CD8-positive, alpha-beta memory T cell (primary cell): ENCODE measurements around the gene APOA4. TPM values are rescaled to one million over a fixed set of nuclear protein-coding genes. Genes with fewer than 3 reads are reported as not detected.

Source experiments
- CTCF ChIA-PET: fragments of 350-600 bp; sonication (Branson Sonifier 250); formaldehyde crosslinking; loops from one replicate; lab custom pipeline; 2021; ENCODE audit warnings: antibody characterized with exemption; lab: Charles Lee
- POLR2A ChIA-PET: fragments of 350-600 bp; sonication (Branson Sonifier 250); formaldehyde crosslinking; loops from one replicate; lab custom pipeline; 2021; ENCODE audit warnings: antibody characterized with exemption; lab: Charles Lee
- DNase-seq, 5 donors: peaks; one replicate each; pipeline versions ENCODE4 v3.0.0 to v3.0.0-alpha.2; 2020 to 2022; ENCODE audit warnings: mixed read lengths in 1 of 5
- H3K27ac ChIP-seq: one replicate; pipeline ENCODE4 v1.7.0; 2013; ENCODE audit warnings: low read depth, mild to moderate bottlenecking, low read length, moderate library complexity
- H3K27me3 ChIP-seq: 2 replicates; pipeline ENCODE4 v1.7.0; 2013; ENCODE audit warnings: low read length, mild to moderate bottlenecking; ENCODE audit not compliant: insufficient read depth, poor library complexity, severe bottlenecking
- H3K36me3 ChIP-seq: 2 replicates; pipeline ENCODE4 v1.7.0; 2013; ENCODE audit warnings: mild to moderate bottlenecking, low read length, moderate library complexity; ENCODE audit not compliant: insufficient read depth
- H3K4me1 ChIP-seq: 2 replicates; pipeline ENCODE4 v1.7.0; 2013; ENCODE audit warnings: mild to moderate bottlenecking, low read length, moderate library complexity; ENCODE audit not compliant: insufficient read depth
- H3K4me3 ChIP-seq: 2 replicates; pipeline ENCODE4 v1.7.0; 2013; ENCODE audit warnings: mild to moderate bottlenecking, low read length
- H3K9me3 ChIP-seq: 2 replicates; pipeline ENCODE4 v1.7.0; 2013; ENCODE audit warnings: mild to moderate bottlenecking, low read length
- H3K27ac Mint-ChIP-seq, 8 donors: one replicate each; pipeline ENCODE4 v1.8.0; 2020 to 2021; ENCODE audit warnings: mixed read lengths in 8 of 8, mild to moderate bottlenecking in 6 of 8, inconsistent platforms in 3 of 8, moderate library complexity in 3 of 8
- H3K27me3 Mint-ChIP-seq, 2 donors: one replicate each; pipeline ENCODE4 v1.8.0; 2020 to 2021; ENCODE audit warnings: mixed read lengths in 2 of 2, mild to moderate bottlenecking in 1 of 2, moderate library complexity in 1 of 2
- H3K36me3 Mint-ChIP-seq, 3 donors: one replicate each; pipeline ENCODE4 v1.8.0; 2020 to 2021; ENCODE audit warnings: mixed read lengths in 3 of 3, inconsistent platforms in 1 of 3, mild to moderate bottlenecking in 1 of 3
- H3K4me1 Mint-ChIP-seq, 3 donors: one replicate each; pipeline ENCODE4 v1.8.0; 2020 to 2021; ENCODE audit warnings: mixed read lengths in 3 of 3, inconsistent platforms in 1 of 3, mild to moderate bottlenecking in 1 of 3
- H3K4me3 Mint-ChIP-seq, 7 donors: one replicate each; pipeline ENCODE4 v1.8.0; 2020 to 2021; ENCODE audit warnings: mixed read lengths in 7 of 7, mild to moderate bottlenecking in 6 of 7, moderate library complexity in 4 of 7, inconsistent platforms in 2 of 7
- H3K9me3 Mint-ChIP-seq, 5 donors: one replicate each; pipeline ENCODE4 v1.8.0; 2020 to 2022; ENCODE audit warnings: mixed read lengths in 5 of 5, mild to moderate bottlenecking in 3 of 5, moderate library complexity in 2 of 5, inconsistent platforms in 1 of 5
- polyA plus RNA-seq: library from polyadenylated mRNA; unstranded; fragments of 300-500 nt; fragmentation: Illumina TruSeq; gene quantifications from one replicate; pipeline ENCODE4 v1.2.3, GENCODE V29; 2021
- total RNA-seq, 2 experiments: library from RNA; stranded (reverse); gene quantifications; one replicate each; pipeline ENCODE4 v1.2.3, GENCODE V29; 2021

The APOA4 gene
- total and polyA plus RNA-seq, 3 experiments from 2014 or later, result not detected

DNA sequence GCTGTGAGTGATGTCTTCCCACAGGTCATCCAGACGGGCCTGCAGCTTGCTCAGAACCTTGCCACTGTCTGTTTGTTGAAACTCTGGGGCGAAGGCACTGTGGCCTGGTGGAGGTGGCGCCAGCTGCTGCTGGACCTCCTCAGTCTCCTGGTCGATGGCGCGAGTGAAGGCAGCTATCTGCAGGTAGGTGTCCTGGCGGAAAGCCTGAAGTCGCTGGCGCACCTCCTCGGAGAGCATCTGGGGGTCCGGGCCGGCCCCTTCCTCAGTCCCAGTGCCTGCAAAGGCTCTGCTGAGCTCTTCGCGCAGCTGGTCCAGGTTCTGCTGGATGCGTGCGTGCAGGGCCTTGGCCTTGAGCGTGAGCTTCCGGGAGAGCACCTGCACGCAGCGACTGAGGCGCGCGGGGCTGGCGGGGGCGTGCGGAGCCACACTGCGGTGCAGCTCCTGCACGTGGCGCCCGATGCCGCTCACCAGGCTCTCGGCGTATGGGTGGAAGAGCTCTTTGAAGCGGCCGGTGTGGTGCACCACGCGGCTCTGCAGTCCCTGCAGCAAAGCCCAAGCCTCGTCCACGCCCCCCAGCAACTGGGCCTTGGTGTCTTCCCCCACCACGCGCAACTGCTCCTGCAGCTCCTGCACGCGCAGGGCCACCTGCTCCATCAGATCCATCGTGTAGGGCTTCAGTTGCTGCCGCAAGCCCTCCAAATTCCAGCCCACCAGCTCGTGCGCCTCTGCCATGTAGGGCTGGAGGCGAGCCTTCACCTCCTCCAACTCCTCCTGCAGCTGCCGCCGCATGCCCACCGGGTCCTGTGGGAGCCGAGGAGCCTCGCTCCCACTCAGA, 32.7 kb downstream of the APOA4 start:
- H3K36me3 ChIP-seq, result peaks cover 14% of the 10 kb centered on the region
- H3K27ac ChIP-seq, result no peak overlapping the region
- ChIA-PET CTCF (interaction anchor here (0.8 to 8.4 kb wide), 23 partner anchors 7 to 439 kb away, joined by 3 to 101 read pairs (median 5); partner anchors contain the start of genes APOA1, APOC3, BUD13 and SIK3), POLR2A (interaction anchor here (0.6 to 1.8 kb wide), 5 partner anchors 46 to 506 kb away, joined by 4 to 8 read pairs (median 6); no protein-coding TSS in a partner anchor)
- DNase-seq, result no peak
- Mint-ChIP-seq H3K4me1 (peaks cover 35 to 47% (median 38%) of the 10 kb centered on the region in 3 donors), H3K27ac (peak overlapping the region in 3 of 8 donors; percentile 80 to 88 (median 87)), H3K36me3 (peaks cover 2 to 24% (median 9%) of the 10 kb centered on the region in 3 donors), H3K4me3 (peak overlapping the region in 1 of 7 donors; percentile 59), H3K9me3 (no peaks in the 10 kb centered on the region), H3K27me3 (peaks cover 0 to 1% of the 10 kb centered on the region in 2 donors)
- no peaks in the 10 kb centered on the region for H3K27me3 ChIP-seq
- H3K4me3 ChIP-seq, result no peak overlapping the region
- H3K4me1 ChIP-seq, result peaks cover 29% of the 10 kb centered on the region
- no peaks in the 10 kb centered on the region for H3K9me3 ChIP-seq

DNA sequence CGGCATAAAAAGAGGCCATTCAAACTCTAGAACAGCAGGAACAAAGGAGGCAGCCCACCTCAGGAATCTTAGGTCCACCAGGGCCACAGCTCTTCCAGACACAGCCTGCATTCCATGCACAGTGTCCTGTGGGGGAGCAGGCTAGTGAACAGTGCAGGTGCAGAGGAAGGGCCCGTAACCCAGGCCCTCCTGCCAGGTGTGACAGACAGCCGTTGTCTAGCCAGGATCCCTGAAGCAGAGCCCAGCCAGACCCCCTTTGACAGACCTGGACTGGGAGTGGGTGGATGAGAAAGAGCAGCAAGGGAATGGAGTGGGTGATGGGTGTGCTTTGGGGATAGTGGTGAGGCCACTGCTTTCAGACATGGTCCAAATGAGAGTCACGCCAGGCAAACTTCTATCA, 34.1 kb downstream of the APOA4 start:
- Mint-ChIP-seq H3K4me1 (peaks cover 45 to 61% (median 49%) of the 10 kb centered on the region in 3 donors), H3K36me3 (peaks cover 6 to 38% (median 23%) of the 10 kb centered on the region in 3 donors), H3K9me3 (no peaks in the 10 kb centered on the region), H3K27ac (peak overlapping the region in 6 of 8 donors; percentile 96 to 99 (median 98)), H3K4me3 (peak overlapping the region; percentile 70 to 100 (median 97)), H3K27me3 (no peaks in the 10 kb centered on the region)
- H3K27me3 ChIP-seq, result no peaks in the 10 kb centered on the region
- ChIA-PET POLR2A (no interaction called here), CTCF (interaction anchor here (0.9 to 8.4 kb wide), 3 partner anchors 45 to 326 kb away, joined by 3 to 101 read pairs (median 99); partner anchors contain the start of genes APOA1 and APOC3)
- peaks cover 28% of the 10 kb centered on the region for H3K36me3 ChIP-seq
- no peak overlapping the region for H3K27ac ChIP-seq
- peaks cover 29% of the 10 kb centered on the region for H3K4me1 ChIP-seq
- no peak for DNase-seq
- no peaks in the 10 kb centered on the region for H3K9me3 ChIP-seq
- no peak overlapping the region for H3K4me3 ChIP-seq

DNA sequence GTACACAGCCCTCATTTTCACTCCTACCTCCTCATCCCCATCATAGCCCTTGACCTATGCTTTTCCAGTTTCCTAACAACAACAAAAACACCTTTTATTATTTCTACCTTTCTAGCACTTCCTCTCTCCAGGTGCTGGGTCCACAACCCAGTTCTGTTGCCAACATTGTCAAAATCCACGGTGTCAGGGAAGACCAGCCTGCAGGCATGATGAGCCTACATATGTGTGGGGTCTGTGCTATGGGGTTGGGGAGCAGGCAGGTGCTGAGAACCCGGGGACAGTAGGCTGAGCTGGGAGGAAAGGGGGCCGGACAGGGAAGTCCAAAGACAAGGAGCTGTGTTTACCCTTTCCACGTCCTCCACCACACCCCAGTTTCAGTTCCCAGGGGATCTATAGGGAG, 34.6 kb downstream of the APOA4 start:
- H3K9me3 Mint-ChIP-seq, result no peaks in the 10 kb centered on the region
- no peak for DNase-seq
- peaks cover 45 to 63% (median 51%) of the 10 kb centered on the region in 3 donors for H3K4me1 Mint-ChIP-seq
- H3K4me3 ChIP-seq, result peak overlapping the region; percentile 93
- H3K9me3 ChIP-seq, result no peaks in the 10 kb centered on the region
- H3K27me3 ChIP-seq, result no peaks in the 10 kb centered on the region
- POLR2A ChIA-PET, result interaction anchor here (0.9 to 3.2 kb wide), 6 partner anchors 11 to 356 kb away, joined by 3 to 24 read pairs (median 8); partner anchors contain the start of genes BUD13, PAFAH1B2 and SIK3
- H3K36me3 ChIP-seq, result peaks cover 30% of the 10 kb centered on the region
- CTCF ChIA-PET, result interaction anchor here (2.0 to 8.4 kb wide), 4 partner anchors 15 to 319 kb away, joined by 5 to 101 read pairs (median 56); partner anchors contain the start of genes APOA1, APOC3 and BUD13
- no peaks in the 10 kb centered on the region for H3K27me3 Mint-ChIP-seq
- H3K4me1 ChIP-seq, result peaks cover 29% of the 10 kb centered on the region
- H3K27ac ChIP-seq, result peak overlapping the region; percentile 96
- peak overlapping the region; percentile 88 to 99 (median 98) for H3K27ac Mint-ChIP-seq
- H3K36me3 Mint-ChIP-seq, result peaks cover 6 to 41% (median 23%) of the 10 kb centered on the region in 3 donors
- H3K4me3 Mint-ChIP-seq, result peak overlapping the region; percentile 93 to 100 (median 97)

DNA sequence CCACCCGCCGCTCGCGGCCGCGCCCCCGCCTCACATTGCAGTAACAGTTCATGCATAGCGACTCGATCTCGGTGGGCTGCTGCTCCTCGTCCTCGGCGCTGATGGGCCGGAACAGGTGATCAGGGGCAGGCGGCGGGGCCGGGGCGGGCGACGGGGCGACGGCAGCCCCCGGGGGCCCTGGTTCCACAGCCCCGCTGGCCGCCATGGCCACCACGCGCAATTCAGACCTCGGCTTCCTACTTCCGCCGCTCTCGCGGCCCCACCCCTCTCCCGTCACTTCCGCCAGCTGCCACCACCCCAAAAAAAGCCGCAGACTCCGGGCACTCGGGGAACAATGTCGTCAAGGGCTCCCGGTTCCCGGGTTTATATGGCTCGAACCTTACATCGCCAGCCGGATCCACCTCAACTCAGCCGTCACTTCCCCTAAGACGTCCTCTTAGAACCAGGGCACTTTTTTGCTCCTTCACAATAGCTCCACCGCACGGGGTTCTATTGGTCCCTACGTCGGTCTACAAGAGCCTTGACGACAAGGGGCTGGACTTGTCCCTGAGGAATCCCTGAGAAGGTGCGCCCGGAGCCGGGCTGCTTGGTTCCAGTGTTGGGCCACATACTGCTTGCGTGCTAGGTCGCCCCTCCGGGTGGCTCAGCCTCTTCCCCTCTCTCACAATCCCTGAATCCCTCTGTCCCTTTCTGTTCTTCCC, 35.2 kb downstream of the APOA4 start, which contains the start of gene ZPR1:
ZPR1 (minus strand) TSS at position 238 of the 701 bp plus-strand sequence; CDS start at position 205, 33 bp downstream.
- H3K27me3 ChIP-seq, result no peaks in the 10 kb centered on the region
- H3K36me3 Mint-ChIP-seq, result peaks cover 6 to 47% (median 29%) of the 10 kb centered on the region in 3 donors
- no peaks in the 10 kb centered on the region for H3K27me3 Mint-ChIP-seq
- DNase-seq, result peak; percentile 82 to 91 (median 85)
- peak within 1 kb of the TSS; percentile 93 to 100 (median 97) for H3K4me3 Mint-ChIP-seq
- peak within 1 kb of the TSS; percentile 96 for H3K27ac ChIP-seq
- H3K36me3 ChIP-seq, result peaks cover 36% of the 10 kb centered on the region
- ChIA-PET CTCF (interaction anchor here (1.4 to 8.4 kb wide), 6 partner anchors 15 to 359 kb away, joined by 4 to 101 read pairs (median 10); partner anchors contain the start of genes APOA1, APOC3, BUD13 and SIK3), POLR2A (interaction anchor here (0.9 to 3.2 kb wide), 8 partner anchors 10 to 356 kb away, joined by 3 to 24 read pairs (median 5); partner anchors contain the start of genes BUD13, PAFAH1B2 and SIK3)
- peaks cover 46 to 69% (median 57%) of the 10 kb centered on the region in 3 donors for H3K4me1 Mint-ChIP-seq
- no peaks in the 10 kb centered on the region for H3K9me3 ChIP-seq
- peak within 1 kb of the TSS; percentile 93 for H3K4me3 ChIP-seq
- peak within 1 kb of the TSS; percentile 88 to 99 (median 98) for H3K27ac Mint-ChIP-seq
- H3K9me3 Mint-ChIP-seq, result no peaks in the 10 kb centered on the region
- peaks cover 29% of the 10 kb centered on the region for H3K4me1 ChIP-seq

DNA sequence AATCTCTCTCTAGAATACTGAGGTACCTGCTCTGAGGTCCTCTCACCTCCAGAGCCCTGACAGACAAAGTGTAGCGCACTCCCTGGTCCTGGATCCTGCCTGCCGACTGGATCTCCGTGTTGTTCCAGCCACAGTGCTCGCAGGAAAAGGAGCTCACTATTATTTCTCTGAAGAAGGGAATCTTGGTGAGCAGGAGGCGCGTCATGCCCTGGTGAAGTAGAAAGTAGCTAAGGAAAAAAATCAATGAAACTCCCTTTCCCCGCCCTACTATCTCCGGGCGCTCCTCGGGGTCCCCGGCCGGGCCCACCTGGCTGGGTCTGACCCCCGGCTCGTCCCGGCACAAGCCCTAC, 35.7 kb downstream of the APOA4 start:
- peak overlapping the region; percentile 93 to 100 (median 97) for H3K4me3 Mint-ChIP-seq
- ChIA-PET POLR2A (interaction anchor here (0.7 to 3.2 kb wide), 11 partner anchors 10 to 444 kb away, joined by 3 to 24 read pairs (median 5); partner anchors contain the start of genes BUD13, PAFAH1B2, PCSK7 and SIK3), CTCF (interaction anchor here (1.4 to 8.4 kb wide), 6 partner anchors 14 to 360 kb away, joined by 4 to 101 read pairs (median 10); partner anchors contain the start of genes APOA1, APOC3, BUD13 and SIK3)
- Histone ChIP-seq H3K27me3 (no peaks in the 10 kb centered on the region), H3K9me3 (no peaks in the 10 kb centered on the region), H3K4me3 (peak overlapping the region; percentile 93), H3K4me1 (peaks cover 29% of the 10 kb centered on the region), H3K36me3 (peaks cover 41% of the 10 kb centered on the region), H3K27ac (peak overlapping the region; percentile 96)
- peak overlapping the region; percentile 87 to 98 (median 94) for H3K27ac Mint-ChIP-seq
- no peaks in the 10 kb centered on the region for H3K27me3 Mint-ChIP-seq
- H3K36me3 Mint-ChIP-seq, result peaks cover 11 to 53% (median 34%) of the 10 kb centered on the region in 3 donors
- no peak for DNase-seq
- peaks cover 50 to 74% (median 62%) of the 10 kb centered on the region in 3 donors for H3K4me1 Mint-ChIP-seq
- H3K9me3 Mint-ChIP-seq, result no peaks in the 10 kb centered on the region

DNA sequence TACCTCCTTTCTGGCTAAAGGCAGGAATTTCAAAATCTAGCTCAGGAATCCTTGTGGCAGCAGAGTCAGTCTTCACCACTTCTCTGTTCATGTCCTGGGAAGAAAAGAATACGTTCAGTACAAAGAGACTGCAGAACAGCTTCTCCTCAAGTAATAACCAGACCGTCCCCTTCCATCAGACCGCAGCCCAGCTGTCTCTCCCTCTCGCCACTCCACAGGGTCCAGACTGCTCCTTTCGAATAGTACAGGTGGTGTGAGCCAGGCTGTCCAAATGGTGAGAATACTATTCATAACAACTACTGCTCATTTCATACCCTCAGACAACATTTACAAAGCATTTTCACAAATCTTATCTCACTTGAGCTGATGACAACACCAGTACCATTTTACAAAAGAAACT, 36.1 kb downstream of the APOA4 start:
- peak overlapping the region; percentile 93 to 100 (median 97) for H3K4me3 Mint-ChIP-seq
- H3K27ac Mint-ChIP-seq, result peak overlapping the region; percentile 87 to 98 (median 94)
- Histone ChIP-seq H3K4me3 (peak overlapping the region; percentile 93), H3K27ac (peak overlapping the region; percentile 96), H3K9me3 (no peaks in the 10 kb centered on the region), H3K4me1 (peaks cover 29% of the 10 kb centered on the region), H3K27me3 (no peaks in the 10 kb centered on the region), H3K36me3 (peaks cover 46% of the 10 kb centered on the region)
- H3K27me3 Mint-ChIP-seq, result no peaks in the 10 kb centered on the region
- H3K36me3 Mint-ChIP-seq, result peaks cover 15 to 57% (median 38%) of the 10 kb centered on the region in 3 donors
- ChIA-PET POLR2A (interaction anchor here (0.7 to 3.2 kb wide), 9 partner anchors 14 to 445 kb away, joined by 3 to 24 read pairs (median 5); partner anchors contain the start of genes BUD13, PAFAH1B2 and PCSK7), CTCF (interaction anchor here (0.6 to 8.4 kb wide), 7 partner anchors 14 to 360 kb away, joined by 4 to 101 read pairs (median 6); partner anchors contain the start of genes APOA1, APOC3, BUD13 and SIK3)
- peaks cover 53 to 78% (median 66%) of the 10 kb centered on the region in 3 donors for H3K4me1 Mint-ChIP-seq
- H3K9me3 Mint-ChIP-seq, result no peaks in the 10 kb centered on the region
- no peak for DNase-seq
